Endodermal cell (in vitro differentiated cells): ENCODE data around the gene BARX2. TPM values are rescaled to one million over a fixed set of nuclear protein-coding genes. Genes with fewer than 3 reads are reported as not detected.

Experiments used
- DNase-seq: peaks from one replicate; pipeline ENCODE4 v3.0.0-alpha.2; 2017
- H3K27ac ChIP-seq: 2 replicates; pipeline ENCODE4 v1.5.1; 2013; ENCODE audit warnings: mild to moderate bottlenecking, low read depth, low read length, moderate library complexity
- H3K27me3 ChIP-seq: 2 replicates; pipeline ENCODE4 v1.6.1; 2013; ENCODE audit warnings: mild to moderate bottlenecking, low read length, moderate library complexity; ENCODE audit not compliant: insufficient read depth, control insufficient read depth, poor library complexity, severe bottlenecking
- H3K36me3 ChIP-seq: 2 replicates; pipeline ENCODE4 v1.7.0; 2013; ENCODE audit warnings: mild to moderate bottlenecking, low read length, moderate library complexity; ENCODE audit not compliant: control insufficient read depth, insufficient read depth
- H3K4me1 ChIP-seq: one replicate; pipeline ENCODE4 v1.7.0; 2013; ENCODE audit warnings: low read length; ENCODE audit not compliant: control insufficient read depth, insufficient read depth
- H3K4me3 ChIP-seq: 2 replicates; pipeline ENCODE4 v1.5.1; 2013; ENCODE audit warnings: mild to moderate bottlenecking, low read length, moderate library complexity
- H3K9ac ChIP-seq: 2 replicates; pipeline ENCODE4 v1.6.1; 2013; ENCODE audit warnings: mild to moderate bottlenecking, low read length, moderate library complexity; ENCODE audit not compliant: poor library complexity, severe bottlenecking; ENCODE audit errors: extremely low read depth
- H3K9me3 ChIP-seq: 2 replicates; pipeline ENCODE4 v1.6.1; 2013; ENCODE audit warnings: mild to moderate bottlenecking, low read length, moderate library complexity; ENCODE audit not compliant: control insufficient read depth
- H3K27ac Mint-ChIP-seq: 2 replicates; pipeline ENCODE4 v1.8.0; 2020; ENCODE audit warnings: mixed read lengths
- H3K27me3 Mint-ChIP-seq: 2 replicates; pipeline ENCODE4 v1.8.0; 2021; ENCODE audit warnings: mild to moderate bottlenecking, mixed read lengths; ENCODE audit not compliant: insufficient read depth
- H3K36me3 Mint-ChIP-seq: 2 replicates; pipeline ENCODE4 v1.8.0; 2020; ENCODE audit warnings: low read depth, mixed read lengths
- H3K4me1 Mint-ChIP-seq: 2 replicates; pipeline ENCODE4 v1.8.0; 2020; ENCODE audit warnings: mixed read lengths
- H3K4me3 Mint-ChIP-seq: 2 replicates; pipeline ENCODE4 v1.8.0; 2020; ENCODE audit warnings: mild to moderate bottlenecking, moderate library complexity, mixed read lengths
- H3K9me3 Mint-ChIP-seq: 2 replicates; pipeline ENCODE4 v1.8.0; 2020; ENCODE audit warnings: mild to moderate bottlenecking, mixed read lengths
- CTCF ChIP-seq: fragments of 200-600 bp; sonication (generic); conservative IDR thresholded peaks from 2 replicates; pipeline ENCODE4 v1.5.0; 2021; ENCODE audit warnings: antibody characterized with exemption, mild to moderate bottlenecking
- WGBS, 2 experiments: methylation state at CpG; one replicate each; pipeline versions ENCODE4 v1.1.5 to v1.1.7; 2013; ENCODE audit warnings: missing lambda C conversion rate in 2 of 2, mixed read lengths in 1 of 2; ENCODE audit not compliant: insufficient coverage in 1 of 2, insufficient read length in 1 of 2; 5-methylcytosine and 5-hydroxymethylcytosine counted together
- total RNA-seq, 2 donors: library from RNA; stranded (reverse); fragmentation: NEBNext Ultra II Directional in 1 of 2; extraction: Animal tissue kit (Norgen Biotek cat#: 25700) in 1 of 2; gene quantifications; 2 replicates in 1 of 2; 3 replicates in 1 of 2; pipeline ENCODE4 v1.2.1, GENCODE V29; 2021

The BARX2 gene
- total RNA-seq, 2 donors from 2014 or later, result not detected

DNA sequence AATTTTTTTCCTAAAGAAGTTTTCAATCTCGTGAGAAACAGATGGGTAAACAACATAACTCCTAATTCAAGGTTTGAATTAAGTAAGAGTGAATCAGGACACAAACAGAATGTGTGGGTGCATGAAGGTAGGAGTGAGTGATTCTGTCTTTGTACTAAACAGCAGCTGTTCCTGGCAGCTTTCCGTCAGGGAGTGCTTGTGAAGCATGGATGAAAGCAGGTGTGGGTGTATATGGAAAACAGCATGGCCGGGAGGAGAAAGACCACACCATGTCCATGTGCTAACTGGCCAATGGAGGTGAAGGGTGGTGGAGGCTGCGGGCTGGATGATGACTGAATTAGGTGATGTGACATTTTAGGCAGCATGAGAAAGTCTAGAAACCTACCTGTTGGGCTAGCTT, 49.6 kb downstream of the BARX2 start:
- Histone ChIP-seq H3K27ac (no peak overlapping the region), H3K9me3 (no peaks in the 10 kb centered on the region), H3K4me3 (no peak overlapping the region), H3K27me3 (peaks cover 10% of the 10 kb centered on the region), H3K36me3 (no peaks in the 10 kb centered on the region), H3K9ac (no peak overlapping the region), H3K4me1 (no peaks in the 10 kb centered on the region)
- Mint-ChIP-seq H3K4me1 (peaks cover 16% of the 10 kb centered on the region), H3K36me3 (no peaks in the 10 kb centered on the region), H3K27me3 (peaks cover 7% of the 10 kb centered on the region), H3K9me3 (no peaks in the 10 kb centered on the region), H3K4me3 (no peak overlapping the region), H3K27ac (no peak overlapping the region)
- 79 to 85% methylated on average over 3 to 4 of the region's 4 CpGs for WGBS, 2 experiments
- DNase-seq, result no peak
- no peak for TF ChIP-seq CTCF

DNA sequence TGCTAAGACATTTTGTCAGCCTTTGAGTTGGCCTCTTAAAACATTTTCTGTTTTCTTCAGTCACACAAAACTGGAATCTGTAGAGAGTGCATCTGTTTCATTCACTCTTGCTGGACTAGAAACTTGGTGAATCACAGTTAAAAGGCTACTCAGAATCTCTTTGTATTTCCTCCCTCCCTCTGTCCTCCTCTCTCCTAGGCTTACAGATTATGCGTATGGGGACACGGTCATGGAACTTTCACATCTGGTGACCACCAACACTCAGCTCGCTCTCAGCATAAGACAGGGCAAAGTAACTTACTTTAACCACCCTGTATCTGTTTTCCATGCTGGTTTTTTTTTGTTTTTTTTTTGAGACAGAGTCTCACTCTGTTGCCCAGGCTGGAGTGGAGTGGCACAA, 50.4 kb downstream of the BARX2 start:
- no peak for DNase-seq
- H3K27me3 ChIP-seq, result peaks cover 10% of the 10 kb centered on the region
- H3K4me3 ChIP-seq, result no peak overlapping the region
- TF ChIP-seq CTCF, result no peak
- H3K36me3 Mint-ChIP-seq, result peaks cover 1% of the 10 kb centered on the region
- H3K9me3 Mint-ChIP-seq, result peaks cover 6% of the 10 kb centered on the region
- H3K9me3 ChIP-seq, result peaks cover 6% of the 10 kb centered on the region
- no peak overlapping the region for H3K27ac ChIP-seq
- no peak overlapping the region for H3K27ac Mint-ChIP-seq
- 86 to 89% methylated on average over 3 of the region's 3 CpGs for WGBS, 2 experiments
- H3K4me1 Mint-ChIP-seq, result peaks cover 16% of the 10 kb centered on the region
- no peaks in the 10 kb centered on the region for H3K4me1 ChIP-seq
- H3K27me3 Mint-ChIP-seq, result peaks cover 7% of the 10 kb centered on the region
- H3K36me3 ChIP-seq, result no peaks in the 10 kb centered on the region
- no peak overlapping the region for H3K4me3 Mint-ChIP-seq
- no peak overlapping the region for H3K9ac ChIP-seq

DNA sequence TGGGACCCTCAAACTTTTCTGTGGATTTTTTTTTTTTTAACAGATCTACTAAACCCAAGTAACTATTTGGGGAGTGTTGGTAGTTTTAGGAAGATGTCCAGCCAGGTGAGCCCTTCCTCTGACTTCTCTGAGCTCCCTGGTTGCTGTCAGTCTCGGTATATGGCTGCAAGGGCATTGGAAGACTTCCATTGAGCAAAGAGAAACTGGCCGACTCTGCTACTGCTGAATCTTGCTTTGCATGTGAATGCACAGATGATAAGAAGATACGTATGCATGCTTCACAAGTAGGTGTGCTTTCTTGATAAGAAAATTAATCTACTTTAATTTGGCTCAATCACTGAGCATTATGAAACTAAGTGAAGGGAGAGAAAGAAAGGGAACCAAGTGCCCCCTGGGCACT, 51.1 kb downstream of the BARX2 start:
- H3K4me1 Mint-ChIP-seq, result peaks cover 16% of the 10 kb centered on the region
- WGBS, 2 experiments, result 93 to 94% methylated on average over 2 to 3 of the region's 3 CpGs
- no peak overlapping the region for H3K4me3 Mint-ChIP-seq
- H3K27me3 ChIP-seq, result peaks cover 10% of the 10 kb centered on the region
- no peaks in the 10 kb centered on the region for H3K4me1 ChIP-seq
- no peak overlapping the region for H3K4me3 ChIP-seq
- H3K27ac Mint-ChIP-seq, result no peak overlapping the region
- peaks cover 7% of the 10 kb centered on the region for H3K27me3 Mint-ChIP-seq
- H3K9me3 ChIP-seq, result peaks cover 14% of the 10 kb centered on the region
- DNase-seq, result no peak
- no peak overlapping the region for H3K27ac ChIP-seq
- no peak overlapping the region for H3K9ac ChIP-seq
- H3K36me3 ChIP-seq, result no peaks in the 10 kb centered on the region
- no peak for TF ChIP-seq CTCF
- H3K36me3 Mint-ChIP-seq, result peaks cover 3% of the 10 kb centered on the region
- peaks cover 13% of the 10 kb centered on the region for H3K9me3 Mint-ChIP-seq
